ES-I3 (cell line): ENCODE measurements around the gene KRT1.

Source experiments
- H3K36me3 ChIP-seq: 2 replicates; pipeline ENCODE4 v1.6.1; 2013; ENCODE audit warnings: mild to moderate bottlenecking, low read length, control low read depth, moderate library complexity; ENCODE audit not compliant: insufficient read depth
- H3K4me1 ChIP-seq: 2 replicates; pipeline ENCODE4 v1.6.1; 2013; ENCODE audit warnings: mild to moderate bottlenecking, control low read depth, low read length; ENCODE audit not compliant: insufficient read depth
- H3K9ac ChIP-seq: 2 replicates; pipeline ENCODE4 v1.6.1; 2013; ENCODE audit warnings: low read depth, mild to moderate bottlenecking, low read length, moderate library complexity
- H3K9me3 ChIP-seq: 2 replicates; pipeline ENCODE4 v1.6.1; 2013; ENCODE audit warnings: mild to moderate bottlenecking, low read length, moderate library complexity; ENCODE audit not compliant: control insufficient read depth, insufficient read depth

The KRT1 gene

GRCh38 chr12:52667931-52668330 lies 12.3 kb downstream of the KRT1 start:
- no peaks in the 10 kb centered on the region for H3K4me1 ChIP-seq
- H3K36me3 ChIP-seq = no peaks in the 10 kb centered on the region
- no peaks in the 10 kb centered on the region for H3K9me3 ChIP-seq
- H3K9ac ChIP-seq = no peak overlapping the region

- Histone ChIP-seq H3K9me3 (no peaks in the 10 kb centered on the region), H3K36me3 (no peaks in the 10 kb centered on the region), H3K4me1 (no peaks in the 10 kb centered on the region), H3K9ac (no peak overlapping the region)
Measured at GRCh38 chr12:52667509-52667908, 12.7 kb downstream of the KRT1 start.

GRCh38 chr12:52666471-52666870 lies 13.7 kb downstream of the KRT1 start:
- no peaks in the 10 kb centered on the region for H3K9me3 ChIP-seq
- H3K9ac ChIP-seq = no peak overlapping the region
- H3K4me1 ChIP-seq = no peaks in the 10 kb centered on the region
- no peaks in the 10 kb centered on the region for H3K36me3 ChIP-seq

- Histone ChIP-seq H3K36me3 (no peaks in the 10 kb centered on the region), H3K9me3 (no peaks in the 10 kb centered on the region), H3K9ac (no peak overlapping the region), H3K4me1 (no peaks in the 10 kb centered on the region)
Measured at GRCh38 chr12:52663420-52663819, 16.8 kb downstream of the KRT1 start.

- no peak overlapping the region for H3K9ac ChIP-seq
- no peaks in the 10 kb centered on the region for H3K9me3 ChIP-seq
- H3K4me1 ChIP-seq = no peaks in the 10 kb centered on the region
- H3K36me3 ChIP-seq = no peaks in the 10 kb centered on the region
Measured at GRCh38 chr12:52662918-52663229, 17.3 kb downstream of the KRT1 start.

GRCh38 chr12:52662093-52662917 lies 17.9 kb downstream of the KRT1 start:
- Histone ChIP-seq H3K9ac (no peak overlapping the region), H3K36me3 (no peaks in the 10 kb centered on the region), H3K9me3 (no peaks in the 10 kb centered on the region), H3K4me1 (no peaks in the 10 kb centered on the region)

- H3K36me3 ChIP-seq = no peaks in the 10 kb centered on the region
- H3K9ac ChIP-seq = no peak overlapping the region
- H3K9me3 ChIP-seq = no peaks in the 10 kb centered on the region
- H3K4me1 ChIP-seq = no peaks in the 10 kb centered on the region
Measured at GRCh38 chr12:52661668-52662067, 18.5 kb downstream of the KRT1 start.

- Histone ChIP-seq H3K36me3 (no peaks in the 10 kb centered on the region), H3K9me3 (no peaks in the 10 kb centered on the region), H3K9ac (no peak overlapping the region), H3K4me1 (no peaks in the 10 kb centered on the region)
Measured at GRCh38 chr12:52660934-52661499, 19.2 kb downstream of the KRT1 start.

GRCh38 chr12:52659951-52660350 lies 20.3 kb downstream of the KRT1 start:
- H3K9me3 ChIP-seq = no peaks in the 10 kb centered on the region
- no peaks in the 10 kb centered on the region for H3K36me3 ChIP-seq
- H3K4me1 ChIP-seq = no peaks in the 10 kb centered on the region
- H3K9ac ChIP-seq = no peak overlapping the region

GRCh38 chr12:52659395-52659794 lies 20.8 kb downstream of the KRT1 start:
- Histone ChIP-seq H3K9me3 (no peaks in the 10 kb centered on the region), H3K9ac (no peak overlapping the region), H3K4me1 (no peaks in the 10 kb centered on the region), H3K36me3 (no peaks in the 10 kb centered on the region)

- H3K9ac ChIP-seq = no peak overlapping the region
- H3K36me3 ChIP-seq = no peaks in the 10 kb centered on the region
- H3K9me3 ChIP-seq = no peaks in the 10 kb centered on the region
- no peaks in the 10 kb centered on the region for H3K4me1 ChIP-seq
Measured at GRCh38 chr12:52658196-52658595, 22.0 kb downstream of the KRT1 start.

- Histone ChIP-seq H3K9ac (no peak overlapping the region), H3K4me1 (no peaks in the 10 kb centered on the region), H3K9me3 (no peaks in the 10 kb centered on the region), H3K36me3 (no peaks in the 10 kb centered on the region)
Measured at GRCh38 chr12:52657250-52657902, 22.8 kb downstream of the KRT1 start.

GRCh38 chr12:52656616-52657015 lies 23.6 kb downstream of the KRT1 start:
- H3K9me3 ChIP-seq = no peaks in the 10 kb centered on the region
- no peak overlapping the region for H3K9ac ChIP-seq
- H3K36me3 ChIP-seq = no peaks in the 10 kb centered on the region
- no peaks in the 10 kb centered on the region for H3K4me1 ChIP-seq

- Histone ChIP-seq H3K4me1 (no peaks in the 10 kb centered on the region), H3K9ac (no peak overlapping the region), H3K9me3 (no peaks in the 10 kb centered on the region), H3K36me3 (no peaks in the 10 kb centered on the region)
Measured at GRCh38 chr12:52655720-52656124, 24.5 kb downstream of the KRT1 start.

- Histone ChIP-seq H3K4me1 (no peaks in the 10 kb centered on the region), H3K9me3 (no peaks in the 10 kb centered on the region), H3K9ac (no peak overlapping the region), H3K36me3 (no peaks in the 10 kb centered on the region)
Measured at GRCh38 chr12:52655251-52655650, 25.0 kb downstream of the KRT1 start.
